Heart right ventricle (tissue), 16 donors: ENCODE measurements around the gene ADAMTSL2. TPM values are rescaled to one million over a fixed set of nuclear protein-coding genes. Genes with fewer than 3 reads are reported as not detected.

ENCODE experiments used
- ATAC-seq, 8 donors: fragments of 200-7000 bp; cut with Tn5 transposase; one replicate each; pipeline ENCODE4 v1.9.1; 2020; ENCODE audit warnings: mild to moderate bottlenecking in 8 of 8, moderate library complexity in 8 of 8, moderate number of reproducible peaks in 1 of 8
- DNase-seq, 2 donors: peaks; one replicate each; pipeline ENCODE4 v3.0.0-alpha.2; 2020
- H3K27ac ChIP-seq, 10 donors: fragments of 200-600 bp; sonication (generic) in 2 of 10; one replicate each; pipeline versions ENCODE4 v1.5.0 to v1.8.0; 2020 to 2022; ENCODE audit warnings: mild to moderate bottlenecking in 3 of 10
- H3K27me3 ChIP-seq, 7 donors: fragments of 200-600 bp; one replicate each; pipeline ENCODE4 v1.8.0; 2021 to 2022; ENCODE audit warnings: mild to moderate bottlenecking in 2 of 7
- H3K36me3 ChIP-seq, 9 donors: fragments of 200-600 bp; sonication (generic) in 1 of 9; one replicate each; pipeline versions ENCODE4 v1.5.0 to v1.8.0; 2020 to 2022; ENCODE audit warnings: mild to moderate bottlenecking in 2 of 9
- H3K4me1 ChIP-seq, 9 donors: fragments of 200-600 bp; sonication (generic) in 1 of 9; one replicate each; pipeline versions ENCODE4 v1.5.0 to v1.8.0; 2020 to 2022; ENCODE audit warnings: mild to moderate bottlenecking in 4 of 9
- H3K4me3 ChIP-seq, 10 donors: fragments of 200-600 bp; sonication (generic) in 2 of 10; one replicate each; pipeline versions ENCODE4 v1.5.0 to v1.8.0; 2020 to 2022; ENCODE audit warnings: mild to moderate bottlenecking in 7 of 10, moderate library complexity in 2 of 10
- H3K9me3 ChIP-seq, 11 donors: fragments of 200-600 bp in 10 of 11; sonication (generic) in 2 of 11; one replicate each; pipeline versions ENCODE4 v1.5.0 to v1.8.0; 2013 to 2022; ENCODE audit warnings: mild to moderate bottlenecking in 2 of 11, control low read depth in 1 of 11, moderate library complexity in 1 of 11
- CTCF ChIP-seq, 9 donors: fragments of 200-600 bp; sonication (generic) in 2 of 9; IDR thresholded peaks; one replicate each; pipeline versions ENCODE4 v1.5.0 to v1.8.0; 2021 to 2022; ENCODE audit warnings: antibody characterized with exemption in 9 of 9, mild to moderate bottlenecking in 5 of 9, moderate library complexity in 1 of 9
- WGBS, 2 donors: extraction: QIAGEN DNeasy Blood & Tissue Kit; methylation state at CpG; one replicate each; pipeline ENCODE4 v1.1.7; 2013; ENCODE audit warnings: inconsistent platforms in 1 of 2; 5-methylcytosine and 5-hydroxymethylcytosine counted together
- intact Hi-C, 10 donors: fragments of 100-400 bp; cut with DNase I; formaldehyde crosslinking; loops; one replicate each; pipeline versions ENCODE4 v1.11.1 to v1.14.2; 2022
- polyA plus RNA-seq, 2 donors: library from polyadenylated mRNA; stranded (reverse); fragments of 200-250 nt; gene quantifications; one replicate each; pipeline ENCODE4 v1.2.3, GENCODE V29; 2013
- total RNA-seq, 10 donors: library from RNA; stranded (reverse); fragmentation: NEBNext Ultra II Directional in 3 of 10; extraction: Animal tissue kit (Norgen Biotek cat#: 25700) in 3 of 10; gene quantifications; one replicate each; pipeline versions ENCODE4 v1.2.1 to v1.2.4, GENCODE V29; 2021 to 2023
- donor health status: Arrhythmogenic right ventricular cardiomyopathy.
- donor health status: ischemic (EF 13 %, LVEDD 7.1; RV severe dilation, severe dysfunction).
- donor health status: healthy with polysubstance abuse.
- donor health status: DM: no; HTN: yes; CAD: no.
- donor health status: DM: no; HTN: no; CAD: no.
- donor health status: ischemic (EF 25% LVEDD 6.9; RV normal size, moderate dysfunction).
- donor health status: ischemic (EF 25% LVEDD 5.7; RV mildly dilated, moderate dysfunction).
- donor health status: healthy.
- donor health status: DM: yes; HTN: yes; CAD: no.
- donor health status: Ischemic cardiomyopathy.
- donor health status: ischemic (EF 35%, LVEDD 5.7; RV mildly dilated, moderate dysfunction).
- donor health status: nonischemic (EF 11% LVEDD 7.7; RV severe dilation, severe dysfunction).
- donor health status: DM: yes; HTN: yes; CAD: no.
- donor health status: PGD.
- donor health status: ischemic (EF 29% LVEDD 5.4; RV normal size, mild dysfunction).
- donor health status: nonischemic (EF 23%, LVEDD 6.1; RV moderate dilation, normal function).

Gene ADAMTSL2
- total and polyA plus RNA-seq, 12 donors: 2.0 to 9.1 (median 4.5) TPM

DNA sequence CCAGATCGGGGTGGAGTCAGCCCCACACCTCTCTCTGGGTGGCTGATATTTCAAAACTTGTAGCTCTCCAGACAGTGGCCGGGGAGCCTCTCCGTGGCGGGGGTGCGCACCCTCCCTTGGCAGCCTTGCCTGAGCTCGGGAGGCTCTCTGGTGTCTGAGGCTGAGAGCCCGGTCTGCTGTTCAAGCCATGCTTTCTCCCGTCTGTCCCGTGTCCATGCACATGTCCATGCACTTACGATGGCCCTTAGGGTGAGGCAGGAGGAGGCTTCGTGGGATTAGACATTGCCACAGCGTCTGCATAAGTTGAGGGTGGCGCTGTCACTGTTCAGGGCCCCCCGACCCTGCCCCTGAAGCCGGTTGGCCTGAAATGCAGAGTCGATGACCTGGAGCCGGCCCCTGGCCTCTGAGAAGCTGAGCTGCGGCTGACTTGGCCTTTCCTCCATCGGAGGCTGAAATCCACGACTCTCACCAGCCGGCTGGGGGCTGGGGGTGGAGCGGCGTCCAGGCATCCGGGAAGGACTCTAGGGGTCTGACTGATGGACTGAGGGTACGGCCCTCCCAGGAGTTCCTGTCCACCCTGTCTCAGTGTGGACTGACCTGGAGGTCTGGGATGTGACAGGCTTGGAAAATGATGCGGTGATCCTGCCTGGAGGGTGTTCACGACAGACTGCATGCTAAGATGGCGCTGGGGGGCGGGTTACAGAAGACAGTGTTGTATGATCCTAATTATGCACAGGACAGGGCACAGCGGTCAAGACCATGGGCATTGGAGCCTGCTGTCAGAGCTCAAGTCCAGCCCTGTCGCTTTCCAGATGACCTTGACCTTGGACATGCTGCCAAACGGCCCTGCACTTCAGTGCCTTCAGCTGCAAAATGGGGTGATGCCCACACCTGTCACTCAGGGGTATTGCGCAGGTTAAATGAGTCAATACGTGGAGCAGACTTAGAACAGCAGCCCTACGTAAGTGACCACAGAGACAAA is 37.4 kb upstream of the ADAMTSL2 start:
- no peak for TF ChIP-seq CTCF (IDR thresholded peaks at IDR 0.05)
- intact Hi-C loops: no loop called here
- no peak for DNase-seq
- ATAC-seq: no peak
- no peak overlapping the region for H3K27ac ChIP-seq
- H3K9me3 ChIP-seq: peaks cover 0 to 13% (median 10%) of the 10 kb centered on the region in 11 donors
- peaks cover 7 to 31% (median 21%) of the 10 kb centered on the region in 9 donors for H3K4me1 ChIP-seq
- H3K4me3 ChIP-seq: no peak overlapping the region
- H3K36me3 ChIP-seq: no peaks in the 10 kb centered on the region
- 69 to 73% methylated on average over 35 of the region's 35 CpGs for WGBS, 2 donors
- H3K27me3 ChIP-seq: peaks cover 0 to 6% (median 0%) of the 10 kb centered on the region in 7 donors

GRCh38 chr9:133499132-133499891 is 35.2 kb upstream of the ADAMTSL2 start:
- peaks cover 0 to 6% (median 0%) of the 10 kb centered on the region in 7 donors for H3K27me3 ChIP-seq
- H3K27ac ChIP-seq: peak overlapping the region in 2 of 10 donors; percentile 17 to 21
- no peaks in the 10 kb centered on the region for H3K36me3 ChIP-seq
- H3K4me1 ChIP-seq: peaks cover 0 to 18% (median 10%) of the 10 kb centered on the region in 9 donors
- TF ChIP-seq CTCF (IDR thresholded peaks at IDR 0.05): peak in 2 of 9 donors; percentile 13 to 20
- intact Hi-C loops: no loop called here
- no peak overlapping the region for H3K4me3 ChIP-seq
- 58 to 65% methylated on average over 19 of the region's 19 CpGs for WGBS, 2 donors
- H3K9me3 ChIP-seq: peaks cover 0 to 23% (median 19%) of the 10 kb centered on the region in 11 donors
- ATAC-seq (peak; percentile 15 to 82 (median 64)), DNase-seq (peak in 1 of 2 donors; percentile 58)

DNA sequence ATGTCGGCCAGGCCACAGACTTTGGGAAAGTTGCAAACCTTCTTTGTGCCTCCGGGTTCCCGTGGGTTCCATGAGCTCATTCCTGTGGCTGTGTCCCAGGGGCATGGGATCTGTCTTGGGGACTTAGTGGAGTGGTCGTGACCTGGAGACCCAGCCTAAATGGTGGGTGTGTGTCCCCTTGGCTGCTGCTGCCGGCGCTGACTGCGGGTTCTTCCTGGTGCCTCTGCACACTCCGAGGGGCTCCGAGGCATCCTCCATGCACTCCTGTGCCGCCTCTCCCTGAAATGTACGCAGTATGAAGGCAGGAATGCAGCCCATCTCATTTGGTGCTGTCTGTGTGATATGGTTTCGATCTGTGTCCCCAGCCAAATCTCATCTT is 34.6 kb upstream of the ADAMTSL2 start:
- Histone ChIP-seq H3K4me3 (no peak overlapping the region), H3K4me1 (peaks cover 0 to 18% (median 10%) of the 10 kb centered on the region in 9 donors), H3K27me3 (peaks cover 0 to 6% (median 0%) of the 10 kb centered on the region in 7 donors), H3K9me3 (peaks cover 0 to 23% (median 19%) of the 10 kb centered on the region in 11 donors), H3K36me3 (no peaks in the 10 kb centered on the region), H3K27ac (peak overlapping the region in 2 of 10 donors; percentile 17 to 21)
- WGBS, 2 donors: 75 to 79% methylated on average over 12 of the region's 12 CpGs
- intact Hi-C loops: no loop called here
- peak in 3 of 8 donors; percentile 8 to 12 (median 12) for ATAC-seq
- DNase-seq: no peak
- no peak for TF ChIP-seq CTCF (IDR thresholded peaks at IDR 0.05)

- no peak overlapping the region for H3K4me3 ChIP-seq
- H3K4me1 ChIP-seq: peaks cover 4 to 38% (median 24%) of the 10 kb centered on the region in 9 donors
- no peak overlapping the region for H3K27ac ChIP-seq
- intact Hi-C loops: no loop called here
- DNase-seq (no peak), ATAC-seq (no peak)
- no peaks in the 10 kb centered on the region for H3K36me3 ChIP-seq
- H3K9me3 ChIP-seq: peaks cover 0 to 23% (median 19%) of the 10 kb centered on the region in 11 donors
- whole genome bisulfite sequencing, 2 donors: 97 to 98% methylated on average over 1 of the region's 1 CpG
- no peak for TF ChIP-seq CTCF (IDR thresholded peaks at IDR 0.05)
- H3K27me3 ChIP-seq: peaks cover 0 to 2% (median 0%) of the 10 kb centered on the region in 7 donors
Observed at GRCh38 chr9:133502112-133502511, 32.4 kb upstream of the ADAMTSL2 start.
